Natural killer cell (primary cell): ENCODE results near the gene PRKRA. TPM values are rescaled to one million over a fixed set of nuclear protein-coding genes. Genes with fewer than 3 reads are reported as not detected.

ENCODE experiments used
- ATAC-seq, 3 donors: fragments of 150-1000 bp in 2 of 3; fragments of 200-7000 bp in 1 of 3; cut with Tn5 transposase; 1 replicate in 1 of 3; 2 replicates in 2 of 3; pipeline ENCODE4 v1.10.0; 2021; ENCODE audit warnings: mild to moderate bottlenecking in 2 of 3, moderate library complexity in 2 of 3
- DNase-seq, 2 donors: peaks; one replicate each; pipeline versions ENCODE4 v3.0.0 to v3.0.0-alpha.2; 2013 to 2021; ENCODE audit warnings: mixed read lengths in 1 of 2
- H3K27ac ChIP-seq: one replicate; pipeline ENCODE4 v1.5.1; 2013; ENCODE audit warnings: mild to moderate bottlenecking, low read length
- H3K27me3 ChIP-seq: one replicate; pipeline ENCODE4 v1.6.1; 2013; ENCODE audit warnings: low read length; ENCODE audit not compliant: control insufficient read depth, insufficient read depth
- H3K36me3 ChIP-seq: one replicate; pipeline ENCODE4 v1.6.1; 2013; ENCODE audit warnings: low read length; ENCODE audit not compliant: control insufficient read depth, insufficient read depth
- H3K4me1 ChIP-seq: one replicate; pipeline ENCODE4 v1.6.1; 2013; ENCODE audit warnings: low read length; ENCODE audit not compliant: control insufficient read depth, insufficient read depth
- H3K4me3 ChIP-seq: one replicate; pipeline ENCODE4 v1.5.1; 2013; ENCODE audit warnings: low read length
- H3K9me3 ChIP-seq: one replicate; pipeline ENCODE4 v1.6.1; 2013; ENCODE audit warnings: low read length; ENCODE audit not compliant: control insufficient read depth, insufficient read depth
- H3K27ac Mint-ChIP-seq, 2 donors: one replicate each; pipeline ENCODE4 v1.8.0; 2022; ENCODE audit warnings: mild to moderate bottlenecking in 2 of 2, mixed read lengths in 2 of 2, moderate library complexity in 1 of 2
- H3K27me3 Mint-ChIP-seq, 2 donors: one replicate each; pipeline ENCODE4 v1.8.0; 2022; ENCODE audit warnings: low read depth in 2 of 2, mixed read lengths in 2 of 2
- H3K36me3 Mint-ChIP-seq: one replicate; pipeline ENCODE4 v1.8.0; 2022; ENCODE audit warnings: mixed read lengths
- H3K4me1 Mint-ChIP-seq, 2 donors: one replicate each; pipeline ENCODE4 v1.8.0; 2022; ENCODE audit warnings: mixed read lengths in 2 of 2
- H3K4me3 Mint-ChIP-seq: one replicate; pipeline ENCODE4 v1.8.0; 2022; ENCODE audit warnings: mild to moderate bottlenecking, moderate library complexity, mixed read lengths
- H3K9me3 Mint-ChIP-seq, 2 donors: one replicate each; pipeline ENCODE4 v1.8.0; 2022; ENCODE audit warnings: mixed read lengths in 2 of 2
- WGBS: methylation state at CpG from one replicate; pipeline ENCODE4 v1.1.7; 2013; ENCODE audit warnings: missing lambda C conversion rate; ENCODE audit not compliant: insufficient coverage; 5-methylcytosine and 5-hydroxymethylcytosine counted together
- intact Hi-C: fragments of 100-400 bp; cut with micrococcal nuclease; formaldehyde crosslinking; loops from one replicate; pipeline ENCODE4 v1.14.2; 2022
- total RNA-seq, 4 donors: library from RNA; stranded (reverse); fragments of 120-200 nt in 1 of 4; gene quantifications; one replicate each; pipeline versions ENCODE4 v1.2.3 to v1.2.4, GENCODE V29; 2013 to 2022
- TF ChIP-seq, protein P1 (sequence below): fragments of 200-600 bp; IDR thresholded peaks from one replicate; pipeline ENCODE4 v1.8.0; 2022; ENCODE audit warnings: antibody characterized with exemption

Gene PRKRA
- total RNA-seq, 3 donors from 2014 or later (not counting 1 experiment from before 2014, with no cell fraction given) = 42.1 to 48.3 (median 44.0) TPM

- H3K9me3 ChIP-seq = no peaks in the 10 kb centered on the region
- Mint-ChIP-seq H3K27ac (no peak overlapping the region), H3K4me3 (no peak overlapping the region), H3K4me1 (no peaks in the 10 kb centered on the region), H3K36me3 (no peaks in the 10 kb centered on the region), H3K27me3 (peaks cover 3 to 16% of the 10 kb centered on the region in 2 donors), H3K9me3 (no peaks in the 10 kb centered on the region)
- no peaks in the 10 kb centered on the region for H3K4me1 ChIP-seq
- intact Hi-C loops = no loop called here
- TF ChIP-seq, protein P1, sequence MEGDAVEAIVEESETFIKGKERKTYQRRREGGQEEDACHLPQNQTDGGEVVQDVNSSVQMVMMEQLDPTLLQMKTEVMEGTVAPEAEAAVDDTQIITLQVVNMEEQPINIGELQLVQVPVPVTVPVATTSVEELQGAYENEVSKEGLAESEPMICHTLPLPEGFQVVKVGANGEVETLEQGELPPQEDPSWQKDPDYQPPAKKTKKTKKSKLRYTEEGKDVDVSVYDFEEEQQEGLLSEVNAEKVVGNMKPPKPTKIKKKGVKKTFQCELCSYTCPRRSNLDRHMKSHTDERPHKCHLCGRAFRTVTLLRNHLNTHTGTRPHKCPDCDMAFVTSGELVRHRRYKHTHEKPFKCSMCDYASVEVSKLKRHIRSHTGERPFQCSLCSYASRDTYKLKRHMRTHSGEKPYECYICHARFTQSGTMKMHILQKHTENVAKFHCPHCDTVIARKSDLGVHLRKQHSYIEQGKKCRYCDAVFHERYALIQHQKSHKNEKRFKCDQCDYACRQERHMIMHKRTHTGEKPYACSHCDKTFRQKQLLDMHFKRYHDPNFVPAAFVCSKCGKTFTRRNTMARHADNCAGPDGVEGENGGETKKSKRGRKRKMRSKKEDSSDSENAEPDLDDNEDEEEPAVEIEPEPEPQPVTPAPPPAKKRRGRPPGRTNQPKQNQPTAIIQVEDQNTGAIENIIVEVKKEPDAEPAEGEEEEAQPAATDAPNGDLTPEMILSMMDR = no peak
- H3K36me3 ChIP-seq = no peaks in the 10 kb centered on the region
- H3K27me3 ChIP-seq = no peaks in the 10 kb centered on the region
- ATAC-seq (no peak), DNase-seq (no peak)
- H3K27ac ChIP-seq = no peak overlapping the region
- no peak overlapping the region for H3K4me3 ChIP-seq
- 100% methylated on average over 1 of the region's 1 CpG for WGBS
Measured at GRCh38 chr2:178386986-178387597, 63.9 kb downstream of the PRKRA start.

- Histone ChIP-seq H3K4me1 (no peaks in the 10 kb centered on the region), H3K36me3 (no peaks in the 10 kb centered on the region), H3K9me3 (no peaks in the 10 kb centered on the region), H3K4me3 (no peak overlapping the region), H3K27me3 (no peaks in the 10 kb centered on the region), H3K27ac (no peak overlapping the region)
- no peak for ATAC-seq
- Mint-ChIP-seq H3K4me1 (no peaks in the 10 kb centered on the region), H3K9me3 (no peaks in the 10 kb centered on the region), H3K27me3 (peaks cover 9 to 11% of the 10 kb centered on the region in 2 donors), H3K27ac (no peak overlapping the region), H3K4me3 (no peak overlapping the region), H3K36me3 (no peaks in the 10 kb centered on the region)
- DNase-seq = no peak
- WGBS = 94% methylated on average over 3 of the region's 4 CpGs
- TF ChIP-seq, protein P1 = no peak
- intact Hi-C loops = no loop called here
Measured at GRCh38 chr2:178385595-178386148, 65.3 kb downstream of the PRKRA start.

DNA sequence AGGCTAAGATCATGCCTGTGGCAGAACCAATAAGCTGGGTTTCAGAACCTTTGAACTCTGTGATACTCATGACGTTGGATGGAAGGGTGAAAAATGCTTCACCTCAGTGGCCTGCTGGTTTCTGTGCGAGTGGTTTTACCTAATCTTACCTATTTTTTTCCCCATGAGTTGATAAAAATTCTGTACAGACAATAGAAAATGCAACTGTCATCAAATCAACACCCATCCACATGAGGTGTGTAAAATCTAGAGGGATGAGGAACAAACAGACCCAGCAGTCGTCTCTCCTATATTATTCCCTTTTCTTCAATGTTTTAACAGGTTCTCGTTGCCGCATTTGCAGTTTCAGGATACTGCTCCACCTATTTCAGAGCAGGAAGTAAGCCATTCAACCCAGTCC is 67.3 kb downstream of the PRKRA start:
- H3K27ac Mint-ChIP-seq = no peak overlapping the region
- no peaks in the 10 kb centered on the region for H3K36me3 Mint-ChIP-seq
- no peak overlapping the region for H3K4me3 Mint-ChIP-seq
- H3K4me1 ChIP-seq = no peaks in the 10 kb centered on the region
- H3K27me3 ChIP-seq = no peaks in the 10 kb centered on the region
- H3K4me1 Mint-ChIP-seq = no peaks in the 10 kb centered on the region
- H3K9me3 ChIP-seq = no peaks in the 10 kb centered on the region
- TF ChIP-seq, protein P1 = no peak
- intact Hi-C loops = no loop called here
- ATAC-seq (no peak), DNase-seq (no peak)
- H3K27ac ChIP-seq = no peak overlapping the region
- no peak overlapping the region for H3K4me3 ChIP-seq
- 93% methylated on average over 4 of the region's 5 CpGs for WGBS
- peaks cover 6 to 10% of the 10 kb centered on the region in 2 donors for H3K27me3 Mint-ChIP-seq
- no peaks in the 10 kb centered on the region for H3K9me3 Mint-ChIP-seq
- H3K36me3 ChIP-seq = no peaks in the 10 kb centered on the region

Other genes with a start within 250 kb of the PRKRA start
- 1 to 10 TPM; 1.3 to 2.7 (median 2.5) TPM for gene PJVK, start 203 bp upstream of the PRKRA start, total RNA-seq
- gene FKBP7, start 27.4 kb upstream of the PRKRA start, total RNA-seq = 1 to 10 TPM; 1.1 to 1.3 (median 1.1) TPM
- gene PLEKHA3, start 29.3 kb upstream of the PRKRA start, total RNA-seq = 10 to 100 TPM; 22.6 to 39.1 (median 34.5) TPM